Myometrial cell (primary cell): ENCODE data around the gene FGF18. TPM values are rescaled to one million over a fixed set of nuclear protein-coding genes. Genes with fewer than 3 reads are reported as not detected.

Source experiments
- total RNA-seq: library from RNA; depleted of rRNA; stranded (reverse); fragments of >200 nt; gene quantifications from 2 replicates; pipeline ENCODE4 v1.2.3, GENCODE V29; 2015

FGF18 gene, protein sequence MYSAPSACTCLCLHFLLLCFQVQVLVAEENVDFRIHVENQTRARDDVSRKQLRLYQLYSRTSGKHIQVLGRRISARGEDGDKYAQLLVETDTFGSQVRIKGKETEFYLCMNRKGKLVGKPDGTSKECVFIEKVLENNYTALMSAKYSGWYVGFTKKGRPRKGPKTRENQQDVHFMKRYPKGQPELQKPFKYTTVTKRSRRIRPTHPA
- total RNA-seq: not detected in 2 replicates

DNA sequence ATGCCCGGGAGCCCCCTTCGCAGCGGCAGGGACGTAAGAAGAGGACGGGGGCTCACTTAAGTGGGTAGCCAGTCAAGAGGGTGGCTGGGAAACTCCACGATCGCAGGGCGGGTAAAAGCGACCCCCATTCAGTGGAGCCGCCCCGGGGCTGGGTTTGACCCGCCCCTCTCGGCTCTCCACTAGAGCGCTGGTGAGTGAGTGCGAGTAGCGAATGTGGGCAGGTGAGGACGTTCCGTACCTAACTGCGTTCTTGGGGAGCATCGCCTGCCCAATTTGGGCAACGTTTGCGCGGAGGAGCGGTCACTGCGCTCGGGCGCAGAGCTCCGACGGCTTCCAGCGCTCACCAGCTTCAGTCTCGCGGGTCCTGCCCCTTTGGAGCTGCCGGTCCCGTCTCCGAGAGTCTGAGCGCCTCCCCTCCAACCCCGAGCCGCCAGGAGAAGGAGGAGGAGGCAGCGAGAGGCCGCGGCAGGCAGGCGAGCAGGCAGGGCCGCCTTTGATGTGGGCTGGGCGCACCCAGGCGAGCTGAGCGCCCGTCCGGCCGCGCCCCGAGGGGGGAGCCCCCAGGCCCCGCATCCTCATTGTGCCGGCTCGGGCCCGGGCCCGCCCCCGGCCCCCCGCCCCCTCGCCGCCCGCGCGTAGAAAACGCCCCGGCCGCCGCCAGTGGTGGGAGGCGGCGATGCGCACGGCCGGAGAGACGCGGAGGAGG lies at the start of gene FGF18:
Gene FGF18, plus strand, starts transcription at position 666 of the 706 bp plus-strand sequence. CDS start 553 bp downstream, outside the sequence.

DNA sequence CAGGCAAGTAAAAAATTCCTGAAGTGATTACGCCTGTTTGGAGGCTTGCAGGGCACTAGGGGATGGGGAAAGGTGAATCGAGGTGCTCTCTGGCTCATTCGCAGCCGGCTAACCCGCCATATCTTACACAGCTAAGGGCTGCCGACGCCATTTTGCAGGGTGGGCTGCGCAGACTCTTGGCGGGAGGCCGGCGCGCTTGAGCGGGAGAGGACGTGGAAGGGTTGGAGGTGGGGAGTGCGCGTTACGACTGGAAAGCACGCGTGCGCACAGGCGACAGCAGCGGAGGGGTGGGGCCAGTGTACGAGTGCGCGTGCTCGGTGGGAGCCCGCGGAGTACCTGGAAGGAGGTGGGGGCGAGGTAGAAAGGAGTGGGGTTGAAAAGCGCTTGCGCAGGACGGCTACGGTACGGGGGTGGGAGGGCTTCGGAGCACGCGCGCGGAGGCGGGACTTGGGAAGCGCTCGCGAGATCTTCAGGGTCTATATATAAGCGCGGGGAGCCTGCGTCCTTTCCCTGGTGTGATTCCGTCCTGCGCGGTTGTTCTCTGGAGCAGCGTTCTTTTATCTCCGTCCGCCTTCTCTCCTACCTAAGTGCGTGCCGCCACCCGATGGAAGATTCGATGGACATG lies 32.0 kb upstream of the FGF18 start, which contains the start of gene NPM1:
Gene NPM1, plus strand, starts transcription at position 505 of the 625 bp plus-strand sequence. Its CDS starts 100 bp downstream, at position 605.

Other genes starting within 250 kb of the FGF18 start
- gene TLX3, start 110.4 kb upstream of the FGF18 start, total RNA-seq: not detected in 2 replicates
- gene NPM1, start 31.8 kb upstream of the FGF18 start, total RNA-seq: 1,169 and 1,382 TPM in 2 replicates